ENCODE measurements around the gene AGL. TPM values are rescaled to one million over a fixed set of nuclear protein-coding genes. Genes with fewer than 3 reads are reported as not detected.

Gene AGL
- total and polyA plus RNA-seq, 2 of the 13 experiments (the other 11 are each of a cell fraction or from before 2014, with no cell fraction given) = 4.3 to 13.1 TPM

- Histone ChIP-seq H3K79me2 (ENCODE audit: insufficient read depth, low read length) (no peaks in the 10 kb centered on the region), H3K9me3 (ENCODE audit: low read length) (no peaks in the 10 kb centered on the region), H3K4me2 (ENCODE audit: low read depth, low read length) (no peak overlapping the region), H3K4me3 (replicated peaks in 1 of 3; ENCODE audit: insufficient read depth in 1 of 3, low read depth in 2 of 3, low read length in 3 of 3) (no peak overlapping the region), H3K27me3 (ENCODE audit: control insufficient read depth in 1 of 2, insufficient read depth in 2 of 2, low read length in 2 of 2) (no peaks in the 10 kb centered on the region), H4K20me1 (ENCODE audit: insufficient read depth, low read length) (no peaks in the 10 kb centered on the region), H3K36me3 (replicated peaks in 1 of 2; ENCODE audit: control insufficient read depth in 1 of 2, insufficient read depth in 2 of 2, low read length in 2 of 2) (no peaks in the 10 kb centered on the region), H3K9ac (ENCODE audit: insufficient read depth, low read depth, low read length) (no peak overlapping the region), H2AFZ (ENCODE audit: low read length) (no peak overlapping the region), H3K27ac (ENCODE audit: extremely low read length, insufficient read depth, low read length) (no peak overlapping the region), H3K4me1 (ENCODE audit: insufficient read depth, low read length) (no peaks in the 10 kb centered on the region)
- ChIA-PET CTCF (ENCODE audit: low intra/inter-chr PET ratio, low total read pairs) (no interaction called here), POLR2A (interaction anchor here (1.2 kb wide), 1 partner anchor 34 kb away, joined by 4 read pairs; the partner anchor contains the start of gene SLC35A3)
- no TSS peak for BruUV-seq (replicated peaks)
- in situ Hi-C loops (cut with HindIII; ENCODE audit: extremely low pct_ligation_motif_present, low pct_unique_long_range_greater_than_20kb) (no loop called here), intact Hi-C loops (cut with micrococcal nuclease; ENCODE audit: unreplicated experiment) (no loop called here)
- no peak for FAIRE-seq
- no peak for DNase-seq (ENCODE audit: low spot score)
- 61% methylated on average over 3 of the region's 3 CpGs for WGBS (ENCODE audit: low lambda C conversion rate)
- ATAC-seq = no peak
- TF ChIP-seq DMAP1 (CRISPR knock-in tag; IDR thresholded peaks at IDR 0.05) = no peak
- TF ChIP-seq TAF15 (IDR thresholded peaks at IDR 0.05; ENCODE audit: low read depth, low read length, poor library complexity, severe bottlenecking) = no peak
- no peak for TF ChIP-seq ZNF18 (CRISPR knock-in tag; IDR thresholded peaks at IDR 0.05; ENCODE audit: insufficient replicate concordance)
- no peak for TF ChIP-seq SRSF4 (IDR thresholded peaks at IDR 0.05; ENCODE audit: low read depth, low read length, poor library complexity, severe bottlenecking)
- no peak for TF ChIP-seq MXI1 (IDR thresholded peaks at IDR 0.05; ENCODE audit: borderline replicate concordance, low read depth, low read length)
- TF ChIP-seq ZNF337 (CRISPR knock-in tag; IDR thresholded peaks at IDR 0.05; ENCODE audit: borderline replicate concordance, low read depth) = no peak
- TF ChIP-seq ZFAT (CRISPR knock-in tag; conservative IDR thresholded peaks at IDR 0.05) = no peak
- no peak for TF ChIP-seq ZNF674 (CRISPR knock-in tag; IDR thresholded peaks at IDR 0.05; ENCODE audit: low read depth)
- TF ChIP-seq THAP9 (CRISPR knock-in tag; IDR thresholded peaks at IDR 0.05; ENCODE audit: borderline replicate concordance) = no peak
- TF ChIP-seq FUBP1 (CRISPR knock-in tag; IDR thresholded peaks at IDR 0.05; ENCODE audit: borderline replicate concordance) = no peak
- TF ChIP-seq ZBTB37 (CRISPR knock-in tag; IDR thresholded peaks at IDR 0.05) = no peak
- TF ChIP-seq ARID5B (CRISPR knock-in tag; IDR thresholded peaks at IDR 0.05) = no peak
These were observed 85.9 kb downstream of the AGL start for GRCh38 chr1:99936071-99936470.

Data from HepG2 (cell line).